ENCODE data around the gene FIGLA.
"Not testable (repeated sequence)": the region's sequence is repeated elsewhere in the genome, so short reads cannot be mapped to it uniquely, and the experiment has no call there.

The FIGLA gene

DNA sequence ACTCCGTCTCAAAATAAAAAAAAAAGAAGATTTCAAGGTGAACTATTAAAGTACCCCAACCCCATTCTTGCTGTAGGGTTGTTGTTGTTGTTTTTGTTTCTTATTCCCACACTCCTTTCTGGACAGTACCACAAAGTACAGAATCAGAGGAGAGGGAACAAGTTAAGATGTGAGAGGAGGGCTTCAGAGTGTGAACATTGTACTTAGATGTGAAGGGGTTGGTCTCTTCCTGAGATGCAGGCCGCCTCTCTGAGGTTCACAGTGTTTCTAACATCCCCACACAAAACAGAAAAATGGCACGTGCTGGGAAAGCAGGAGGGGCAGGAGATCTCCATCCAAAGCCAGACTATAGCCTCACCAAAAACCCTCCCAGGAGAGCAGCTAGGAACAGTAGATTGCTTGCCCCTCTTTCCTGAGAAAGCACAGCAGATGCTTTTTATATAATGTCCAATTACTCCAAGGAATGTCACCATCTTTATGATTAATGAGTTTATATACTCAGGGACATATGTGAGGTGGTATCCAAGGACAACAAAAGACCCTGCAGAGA lies 45.1 kb downstream of the FIGLA start:
- H3K36me3 ChIP-seq (ENCODE audit: insufficient read depth, low read length): no peaks in the 10 kb centered on the region
- no peak overlapping the region for H2AFZ ChIP-seq (ENCODE audit: low read length, unreplicated experiment)
- H3K4me1 ChIP-seq (ENCODE audit: control insufficient read depth, insufficient read depth, low read length, unreplicated experiment): no peaks in the 10 kb centered on the region
- no peak overlapping the region for H3K27ac ChIP-seq (ENCODE audit: low read depth, low read length)
- H3K27me3 ChIP-seq (ENCODE audit: insufficient read depth, low read length): peaks cover 81% of the 10 kb centered on the region
- H3K4me3 ChIP-seq (ENCODE audit: low read depth, low read length): no peak overlapping the region
- no peaks in the 10 kb centered on the region for H3K79me2 ChIP-seq (ENCODE audit: control insufficient read depth, insufficient read depth, low read length, unreplicated experiment)

DNA sequence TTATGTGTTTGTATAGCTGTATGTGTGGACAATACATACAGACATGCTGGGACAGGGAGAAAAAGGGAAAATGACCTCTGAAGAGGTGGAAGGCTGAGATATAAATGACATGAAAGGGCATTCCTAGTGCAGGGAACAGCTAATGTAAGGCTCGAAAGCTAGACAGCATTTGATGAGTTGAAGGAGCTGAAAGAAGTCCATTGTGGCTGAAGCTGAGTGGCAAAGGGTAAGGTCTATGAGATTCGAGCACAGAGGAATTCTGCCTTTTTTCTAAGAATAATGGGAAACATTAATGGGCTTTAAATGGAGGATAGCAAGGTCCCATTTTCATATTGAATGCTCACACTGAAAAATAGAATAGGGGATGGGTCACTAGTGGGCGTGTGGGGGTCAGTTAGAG lies 46.0 kb downstream of the FIGLA start:
- Histone ChIP-seq H3K27ac (ENCODE audit: low read depth, low read length) (no peak overlapping the region), H3K4me3 (ENCODE audit: low read depth, low read length) (no peak overlapping the region), H3K27me3 (ENCODE audit: insufficient read depth, low read length) (peaks cover 77% of the 10 kb centered on the region), H2AFZ (ENCODE audit: low read length, unreplicated experiment) (no peak overlapping the region), H3K79me2 (ENCODE audit: control insufficient read depth, insufficient read depth, low read length, unreplicated experiment) (no peaks in the 10 kb centered on the region), H3K4me1 (ENCODE audit: control insufficient read depth, insufficient read depth, low read length, unreplicated experiment) (no peaks in the 10 kb centered on the region), H3K36me3 (ENCODE audit: insufficient read depth, low read length) (no peaks in the 10 kb centered on the region)

DNA sequence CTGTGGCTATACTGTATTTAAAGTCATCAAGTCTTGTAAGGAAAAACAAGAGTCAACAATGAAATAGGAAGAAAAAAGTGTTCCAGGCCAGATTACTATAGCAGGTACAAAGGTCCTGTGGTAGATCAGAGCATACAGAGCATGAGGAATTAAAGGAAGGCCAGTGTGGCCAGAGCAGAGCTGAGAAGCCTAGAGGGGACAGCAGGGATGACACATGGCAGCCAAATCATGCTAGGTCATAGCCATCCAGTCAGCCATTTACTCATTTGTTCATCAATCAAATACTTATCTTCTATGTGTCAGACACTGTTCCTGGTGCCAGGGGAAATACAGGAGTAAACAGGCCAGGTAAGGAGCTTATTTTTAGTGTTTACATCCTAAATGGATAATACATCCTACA lies 46.8 kb downstream of the FIGLA start:
- Histone ChIP-seq H3K27ac (ENCODE audit: low read depth, low read length) (no peak overlapping the region), H3K36me3 (ENCODE audit: insufficient read depth, low read length) (no peaks in the 10 kb centered on the region), H3K4me3 (ENCODE audit: low read depth, low read length) (no peak overlapping the region), H3K4me1 (ENCODE audit: control insufficient read depth, insufficient read depth, low read length, unreplicated experiment) (no peaks in the 10 kb centered on the region), H3K79me2 (ENCODE audit: control insufficient read depth, insufficient read depth, low read length, unreplicated experiment) (no peaks in the 10 kb centered on the region), H2AFZ (ENCODE audit: low read length, unreplicated experiment) (no peak overlapping the region), H3K27me3 (ENCODE audit: insufficient read depth, low read length) (peaks cover 78% of the 10 kb centered on the region)

DNA sequence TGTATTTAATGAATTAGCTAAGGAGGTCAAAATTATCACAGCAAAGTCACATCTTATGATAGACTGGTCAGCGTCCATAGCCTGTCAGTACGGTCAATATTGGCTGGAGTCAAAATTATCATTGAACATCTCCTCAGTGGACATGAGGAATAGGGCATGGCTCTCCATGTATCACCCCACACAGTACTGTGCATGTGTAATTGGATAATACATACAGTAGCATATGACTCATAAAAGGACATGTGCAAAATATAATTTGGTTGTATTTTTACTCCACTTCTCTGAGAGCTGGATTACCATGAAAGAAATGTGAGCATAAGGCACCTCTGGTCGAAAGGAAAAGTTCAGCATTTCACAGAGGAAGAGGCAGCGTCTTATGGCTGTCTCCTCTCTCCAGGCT lies 47.4 kb downstream of the FIGLA start:
- Histone ChIP-seq H3K36me3 (ENCODE audit: insufficient read depth, low read length) (no peaks in the 10 kb centered on the region), H3K79me2 (ENCODE audit: control insufficient read depth, insufficient read depth, low read length, unreplicated experiment) (no peaks in the 10 kb centered on the region), H3K4me1 (ENCODE audit: control insufficient read depth, insufficient read depth, low read length, unreplicated experiment) (no peaks in the 10 kb centered on the region), H3K4me3 (ENCODE audit: low read depth, low read length) (no peak overlapping the region), H3K27me3 (ENCODE audit: insufficient read depth, low read length) (peaks cover 78% of the 10 kb centered on the region), H3K27ac (ENCODE audit: low read depth, low read length) (no peak overlapping the region), H2AFZ (ENCODE audit: low read length, unreplicated experiment) (no peak overlapping the region)

DNA sequence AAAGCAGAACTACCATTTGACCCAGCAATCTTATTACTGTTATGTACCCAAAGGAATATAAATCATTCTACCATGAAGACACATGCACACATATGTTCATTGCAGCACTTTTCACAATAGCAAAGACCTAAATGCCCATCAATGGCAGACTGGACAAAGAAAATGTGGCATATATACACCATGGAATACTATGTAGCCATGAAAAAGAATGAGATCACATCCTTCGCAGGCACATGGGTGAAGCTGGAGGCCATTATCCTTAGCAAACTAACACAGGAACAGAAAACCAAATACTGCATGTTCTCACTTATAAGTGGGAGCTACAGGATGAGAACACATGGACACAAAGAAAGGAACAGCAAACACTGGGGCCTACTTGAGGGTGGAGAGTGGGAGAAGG lies 51.0 kb downstream of the FIGLA start:
- not testable (repeated sequence) for H3K27ac ChIP-seq (ENCODE audit: low read depth, low read length); H3K36me3 ChIP-seq (ENCODE audit: insufficient read depth, low read length); H2AFZ ChIP-seq (ENCODE audit: low read length, unreplicated experiment); H3K79me2 ChIP-seq (ENCODE audit: control insufficient read depth, insufficient read depth, low read length, unreplicated experiment); H3K4me1 ChIP-seq (ENCODE audit: control insufficient read depth, insufficient read depth, low read length, unreplicated experiment); H3K4me3 ChIP-seq (ENCODE audit: low read depth, low read length)
- peaks cover 78% of the 10 kb centered on the region for H3K27me3 ChIP-seq (ENCODE audit: insufficient read depth, low read length)

DNA sequence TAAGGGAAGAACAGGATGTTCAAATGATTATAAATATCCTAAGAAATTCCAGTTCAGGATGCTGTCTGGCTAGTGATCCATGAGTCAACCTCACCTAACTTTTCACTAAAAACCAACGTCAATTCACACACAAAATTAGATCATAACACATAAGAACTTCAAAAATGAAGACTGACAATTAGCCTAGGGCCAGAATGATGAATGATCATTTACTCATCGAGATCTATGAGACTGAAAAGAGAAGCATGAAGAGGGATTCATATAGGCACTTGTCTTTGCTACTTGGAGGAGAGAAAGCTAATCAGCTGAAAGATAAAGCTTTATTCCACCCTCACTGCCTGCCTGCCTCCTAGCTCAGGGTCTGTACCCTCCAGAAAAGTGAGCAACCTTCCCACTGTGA lies 52.3 kb downstream of the FIGLA start:
- Histone ChIP-seq H3K4me1 (ENCODE audit: control insufficient read depth, insufficient read depth, low read length, unreplicated experiment) (no peaks in the 10 kb centered on the region), H3K4me3 (ENCODE audit: low read depth, low read length) (no peak overlapping the region), H3K27me3 (ENCODE audit: insufficient read depth, low read length) (peaks cover 78% of the 10 kb centered on the region), H3K36me3 (ENCODE audit: insufficient read depth, low read length) (no peaks in the 10 kb centered on the region), H3K27ac (ENCODE audit: low read depth, low read length) (no peak overlapping the region), H3K79me2 (ENCODE audit: control insufficient read depth, insufficient read depth, low read length, unreplicated experiment) (no peaks in the 10 kb centered on the region), H2AFZ (ENCODE audit: low read length, unreplicated experiment) (no peak overlapping the region)

DNA sequence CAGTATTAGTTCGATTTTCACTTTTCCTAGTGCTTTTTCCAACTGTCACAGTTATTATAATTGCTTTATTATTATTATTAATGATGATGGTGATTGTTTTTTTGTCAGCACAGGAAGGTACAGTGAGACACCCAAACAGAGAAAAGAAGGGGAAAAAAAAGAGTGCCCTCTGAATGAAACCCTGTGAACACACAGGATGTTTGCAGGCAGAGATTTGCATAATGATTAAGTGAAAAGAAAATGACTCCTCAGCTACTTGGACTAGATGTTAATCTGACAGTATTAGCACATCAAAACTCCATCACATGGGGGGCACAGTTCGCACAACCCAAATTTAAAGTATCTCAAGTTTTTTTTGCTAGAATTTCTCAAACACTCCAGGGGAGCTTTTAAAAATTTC lies 55.4 kb downstream of the FIGLA start:
- Histone ChIP-seq H3K79me2 (ENCODE audit: control insufficient read depth, insufficient read depth, low read length, unreplicated experiment) (no peaks in the 10 kb centered on the region), H3K4me1 (ENCODE audit: control insufficient read depth, insufficient read depth, low read length, unreplicated experiment) (no peaks in the 10 kb centered on the region)

DNA sequence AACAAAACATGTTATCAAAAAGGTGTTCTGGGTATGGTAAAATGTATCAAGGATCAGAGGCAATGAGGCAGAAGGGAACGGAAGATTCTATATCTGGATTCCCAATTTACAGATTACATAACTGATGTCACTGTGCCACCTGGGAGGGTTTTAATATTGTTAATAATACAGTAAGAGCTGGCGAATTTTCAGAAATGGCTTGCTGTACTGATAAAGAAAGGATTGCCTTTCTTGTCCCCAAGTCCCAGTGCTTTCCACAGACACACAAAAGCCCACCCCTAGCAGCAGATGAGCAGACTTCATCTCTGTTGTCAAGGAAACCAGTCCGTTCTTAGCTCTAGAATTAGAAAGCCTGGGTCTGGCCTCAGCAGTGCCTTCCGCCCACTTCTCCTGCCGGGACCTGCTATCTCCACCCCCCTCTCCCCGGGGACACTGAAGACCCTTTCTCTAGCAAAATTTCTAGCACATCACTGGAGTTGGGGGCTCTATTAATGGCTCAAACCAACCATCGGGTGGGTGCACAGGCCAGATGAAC lies 56.7 kb downstream of the FIGLA start:
- Histone ChIP-seq H3K27ac (ENCODE audit: low read depth, low read length) (no peak overlapping the region), H2AFZ (ENCODE audit: low read length, unreplicated experiment) (no peak overlapping the region), H3K4me3 (ENCODE audit: low read depth, low read length) (no peak overlapping the region), H3K36me3 (ENCODE audit: insufficient read depth, low read length) (no peaks in the 10 kb centered on the region), H3K4me1 (ENCODE audit: control insufficient read depth, insufficient read depth, low read length, unreplicated experiment) (no peaks in the 10 kb centered on the region), H3K27me3 (ENCODE audit: insufficient read depth, low read length) (peaks cover 74% of the 10 kb centered on the region), H3K79me2 (ENCODE audit: control insufficient read depth, insufficient read depth, low read length, unreplicated experiment) (no peaks in the 10 kb centered on the region)

More for the DNA sequence above, 55.4 kb downstream of the FIGLA start:
- H2AFZ ChIP-seq (ENCODE audit: low read length, unreplicated experiment): no peak overlapping the region
- H3K36me3 ChIP-seq (ENCODE audit: insufficient read depth, low read length): no peaks in the 10 kb centered on the region
- H3K4me3 ChIP-seq (ENCODE audit: low read depth, low read length): no peak overlapping the region
- H3K27me3 ChIP-seq (ENCODE audit: insufficient read depth, low read length): peaks cover 82% of the 10 kb centered on the region
- no peak overlapping the region for H3K27ac ChIP-seq (ENCODE audit: low read depth, low read length)

DNA sequence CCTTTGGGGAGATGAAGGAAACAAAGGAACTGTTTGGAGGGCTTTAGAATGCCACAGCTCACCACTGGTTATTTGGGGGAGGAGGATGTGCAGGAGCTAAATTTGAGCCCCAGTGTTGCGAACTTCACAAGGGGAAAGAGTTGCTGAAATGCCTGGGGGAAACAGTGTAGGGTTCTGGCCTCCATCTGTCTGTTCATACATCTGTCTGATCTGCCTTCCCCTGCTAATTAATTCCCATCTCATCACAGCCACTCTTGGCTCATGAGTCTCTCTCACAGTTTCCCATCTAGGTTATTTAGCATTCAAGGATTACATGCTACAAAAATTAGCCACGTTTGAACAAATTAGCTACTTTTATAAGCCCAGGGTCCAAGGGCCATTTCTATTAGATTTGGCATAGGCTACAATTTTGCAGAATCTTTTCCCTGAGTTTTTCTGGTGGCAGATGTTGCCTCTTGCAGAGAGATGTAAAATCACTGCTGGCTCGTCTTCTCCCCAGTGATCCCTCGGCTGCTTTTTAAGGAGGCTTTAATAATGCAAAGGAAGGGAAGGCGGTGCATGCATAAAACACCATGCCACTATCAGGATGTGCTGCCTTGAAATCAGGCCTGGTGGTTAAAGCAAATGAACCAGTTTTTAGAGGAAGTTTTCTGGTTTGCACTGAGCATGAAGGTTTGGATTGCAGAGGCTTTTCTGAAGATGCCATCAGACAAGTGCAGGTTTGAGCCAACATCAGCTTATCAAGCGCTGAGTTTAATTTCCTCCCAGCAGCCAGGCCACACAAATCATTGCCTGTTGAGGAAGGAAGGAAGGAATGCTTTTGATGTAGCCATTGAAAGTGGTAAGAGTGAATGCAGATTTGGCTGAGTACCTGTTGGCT lies 57.4 kb downstream of the FIGLA start:
- Histone ChIP-seq H3K4me1 (ENCODE audit: control insufficient read depth, insufficient read depth, low read length, unreplicated experiment) (no peaks in the 10 kb centered on the region), H3K27me3 (ENCODE audit: insufficient read depth, low read length) (peaks cover 69% of the 10 kb centered on the region), H3K4me3 (ENCODE audit: low read depth, low read length) (no peak overlapping the region), H2AFZ (ENCODE audit: low read length, unreplicated experiment) (no peak overlapping the region), H3K36me3 (ENCODE audit: insufficient read depth, low read length) (no peaks in the 10 kb centered on the region), H3K79me2 (ENCODE audit: control insufficient read depth, insufficient read depth, low read length, unreplicated experiment) (no peaks in the 10 kb centered on the region), H3K27ac (ENCODE audit: low read depth, low read length) (no peak overlapping the region)

DNA sequence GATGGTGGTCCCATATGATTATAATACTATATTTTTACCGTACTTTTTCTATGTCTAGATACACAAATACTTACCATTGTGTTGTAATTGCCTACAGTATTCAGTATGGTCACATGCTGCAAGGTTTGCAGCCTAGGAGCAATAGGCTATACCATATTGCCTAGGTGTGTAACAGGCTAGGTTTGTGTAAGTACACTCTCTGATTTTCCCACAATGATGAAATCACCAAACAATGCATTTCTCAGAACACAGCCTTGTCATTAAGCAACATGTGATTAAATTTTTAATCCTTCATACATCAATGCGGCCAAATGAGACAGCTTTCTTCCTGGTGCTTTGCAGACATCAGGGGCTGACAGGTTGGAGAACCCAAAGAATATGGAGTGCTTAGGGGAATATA lies 59.7 kb downstream of the FIGLA start:
- H3K4me3 ChIP-seq (ENCODE audit: low read depth, low read length): no peak overlapping the region
- H3K4me1 ChIP-seq (ENCODE audit: control insufficient read depth, insufficient read depth, low read length, unreplicated experiment): no peaks in the 10 kb centered on the region
- H3K27ac ChIP-seq (ENCODE audit: low read depth, low read length): no peak overlapping the region
- no peaks in the 10 kb centered on the region for H3K36me3 ChIP-seq (ENCODE audit: insufficient read depth, low read length)
- peaks cover 56% of the 10 kb centered on the region for H3K27me3 ChIP-seq (ENCODE audit: insufficient read depth, low read length)
- H3K79me2 ChIP-seq (ENCODE audit: control insufficient read depth, insufficient read depth, low read length, unreplicated experiment): no peaks in the 10 kb centered on the region
- no peak overlapping the region for H2AFZ ChIP-seq (ENCODE audit: low read length, unreplicated experiment)

DNA sequence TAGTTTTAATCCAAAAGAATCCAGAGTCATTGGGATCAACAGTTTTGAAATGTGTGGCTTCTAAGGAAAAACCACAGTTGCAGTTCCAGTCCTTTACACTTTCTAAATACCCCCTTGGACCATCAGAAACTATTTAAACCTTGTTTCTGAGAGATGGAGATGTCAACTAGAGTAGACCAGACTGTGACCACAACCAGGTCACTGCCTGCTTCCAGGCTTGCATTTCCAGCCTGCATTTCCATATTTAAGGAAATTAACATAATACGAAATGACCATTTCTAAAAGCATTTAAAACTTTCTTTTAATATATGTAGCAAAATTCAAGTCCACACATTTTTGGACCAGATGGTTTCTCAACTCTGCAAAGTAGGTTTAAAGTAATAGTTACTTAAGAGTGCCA lies 60.8 kb downstream of the FIGLA start:
- Histone ChIP-seq H3K4me1 (ENCODE audit: control insufficient read depth, insufficient read depth, low read length, unreplicated experiment) (no peaks in the 10 kb centered on the region), H3K79me2 (ENCODE audit: control insufficient read depth, insufficient read depth, low read length, unreplicated experiment) (no peaks in the 10 kb centered on the region), H2AFZ (ENCODE audit: low read length, unreplicated experiment) (no peak overlapping the region), H3K27ac (ENCODE audit: low read depth, low read length) (no peak overlapping the region), H3K4me3 (ENCODE audit: low read depth, low read length) (no peak overlapping the region), H3K27me3 (ENCODE audit: insufficient read depth, low read length) (peaks cover 47% of the 10 kb centered on the region), H3K36me3 (ENCODE audit: insufficient read depth, low read length) (no peaks in the 10 kb centered on the region)

Measured in ACC112 (cell line).